GM12878 (cell line): Measurements from ENCODE around the gene TRAF2. TPM values are rescaled to one million over a fixed set of nuclear protein-coding genes. Genes with fewer than 3 reads are reported as not detected.

Source experiments
- ATAC-seq: fragments of 200-7000 bp; cut with Tn5 transposase; 3 replicates; pipeline ENCODE4 v1.9.1; 2020; ENCODE audit warnings: mild to moderate bottlenecking, moderate library complexity
- BruUV-seq: library from RNA; stranded (reverse); fragments of 400-500 nt; replicated peaks from 2 replicates; lab custom pipeline; 2021; lab: Mats Ljungman, UMichigan
- CTCF ChIA-PET: fragments of 300-600 bp; sonication (Branson Sonifier 250); formaldehyde crosslinking; extraction: SDS; loops from one replicate; lab custom pipeline; 2021; ENCODE audit warnings: inconsistent platforms; lab: Yijun Ruan, JAX
- POLR2A ChIA-PET: fragments of 350-600 bp; formaldehyde crosslinking; extraction: SDS; loops from one replicate; lab custom pipeline; 2021; ENCODE audit warnings: inconsistent platforms; lab: Charles Lee
- RAD21 ChIA-PET: fragments of 300-600 bp; sonication (Branson Sonifier 250); formaldehyde crosslinking; loops from one replicate; lab custom pipeline; 2023; ENCODE audit warnings: antibody characterized with exemption; ENCODE audit not compliant: unreplicated experiment; lab: Charles Lee
- SMC1A ChIA-PET: fragments of 300-600 bp; sonication (Branson Sonifier 250); formaldehyde crosslinking; loops from one replicate; lab custom pipeline; 2023; ENCODE audit not compliant: unreplicated experiment, uncharacterized antibody; lab: Charles Lee
- DNase-seq: peaks from one replicate; pipeline ENCODE4 v3.0.0-alpha.2; 2011; ENCODE audit warnings: low read depth, low spot score
- FAIRE-seq: peaks from 3 replicates; lab custom pipeline; 2011; peaks lifted over from hg19 to GRCh38; lab: Jason Lieb, UNC
- H2AFZ ChIP-seq: 2 replicates; pipeline ENCODE4 v1.6.0; 2011; ENCODE audit warnings: low read depth, low read length, control low read depth; ENCODE audit not compliant: control insufficient read depth
- H3K27ac ChIP-seq: 2 replicates; pipeline ENCODE4 v1.5.1; 2011; ENCODE audit warnings: control low read depth; ENCODE audit not compliant: control insufficient read depth, insufficient read depth
- H3K27me3 ChIP-seq, 2 experiments: replicated peaks in 1 of 2; 2 replicates each; pipeline versions ENCODE4 v1.6.0 to v1.6.1; 2011; ENCODE audit warnings: low read length in 1 of 2; ENCODE audit not compliant: control insufficient read depth in 2 of 2, insufficient read depth in 2 of 2
- H3K36me3 ChIP-seq, 2 experiments: 2 replicates each; pipeline ENCODE4 v1.5.1; 2011; ENCODE audit warnings: low read length in 1 of 2; ENCODE audit not compliant: control insufficient read depth in 2 of 2, insufficient read depth in 2 of 2
- H3K4me1 ChIP-seq: 2 replicates; pipeline ENCODE4 v1.6.1; 2011; ENCODE audit warnings: mild to moderate bottlenecking, low read length, moderate library complexity, mixed read lengths; ENCODE audit not compliant: control insufficient read depth, insufficient read depth
- H3K4me2 ChIP-seq: 2 replicates; pipeline ENCODE4 v1.6.0; 2011; ENCODE audit warnings: control low read depth; ENCODE audit not compliant: control insufficient read depth, insufficient read depth
- H3K4me3 ChIP-seq: fragments of 200-600 bp; sonication (generic); 2 replicates; pipeline ENCODE4 v1.5.1; 2016
- H3K79me2 ChIP-seq: 2 replicates; pipeline ENCODE4 v1.6.0; 2011; ENCODE audit warnings: low read length; ENCODE audit not compliant: control insufficient read depth, insufficient read depth
- H3K9ac ChIP-seq: 2 replicates; pipeline ENCODE4 v1.8.0; 2011; ENCODE audit warnings: low read length, control low read depth, mixed read lengths; ENCODE audit not compliant: control insufficient read depth, insufficient read depth
- H3K9me3 ChIP-seq: replicated peaks from 3 replicates; pipeline ENCODE4 v1.5.1; 2011; ENCODE audit warnings: mild to moderate bottlenecking, low read length; ENCODE audit not compliant: control insufficient read depth, insufficient read depth
- H4K20me1 ChIP-seq: 2 replicates; pipeline ENCODE4 v1.6.0; 2011; ENCODE audit not compliant: control insufficient read depth, insufficient read depth
- BHLHE40 ChIP-seq, 2 experiments: fragments of 450-650 bp in 1 of 2; IDR thresholded peaks; 2 replicates each; pipeline ENCODE4 v1.6.1; 2011 to 2017; ENCODE audit warnings: low read depth in 2 of 2, borderline replicate concordance in 1 of 2, improper control_type of control experiment in 1 of 2, low read length in 1 of 2, mild to moderate bottlenecking in 1 of 2
- CEBPZ ChIP-seq: fragments of 150-350 bp; IDR thresholded peaks from 2 replicates; pipeline ENCODE4 v1.6.1; 2016; ENCODE audit warnings: low read depth, low read length
- CREM ChIP-seq: IDR thresholded peaks from 2 replicates; pipeline ENCODE4 v1.6.1; 2014; ENCODE audit warnings: antibody characterized with exemption, low read depth
- E2F4 ChIP-seq: IDR thresholded peaks from 2 replicates; pipeline ENCODE4 v1.6.1; 2012; ENCODE audit warnings: low read depth, low read length, improper control_type of control experiment
- JUNB ChIP-seq: IDR thresholded peaks from 2 replicates; pipeline ENCODE4 v1.6.1; 2016; ENCODE audit warnings: antibody characterized with exemption, mild to moderate bottlenecking
- MEF2B ChIP-seq: fragments of 450-650 bp; IDR thresholded peaks from 2 replicates; pipeline ENCODE4 v1.6.1; 2018; ENCODE audit warnings: mild to moderate bottlenecking, moderate library complexity; ENCODE audit not compliant: partially characterized antibody, poor library complexity, severe bottlenecking
- MTA3 ChIP-seq: IDR thresholded peaks from 2 replicates; pipeline ENCODE4 v1.6.1; 2012; ENCODE audit warnings: low read length, inconsistent platforms, borderline replicate concordance
- RAD51 ChIP-seq: fragments of 450-650 bp; IDR thresholded peaks from 2 replicates; pipeline ENCODE4 v1.6.1; 2016; ENCODE audit warnings: moderate library complexity, mild to moderate bottlenecking, inconsistent platforms
- STAT3 ChIP-seq: IDR thresholded peaks from 2 replicates; pipeline ENCODE4 v1.6.1; 2011; ENCODE audit warnings: low read depth, low read length, improper control_type of control experiment
- ZNF207 ChIP-seq: fragments of 450-650 bp; IDR thresholded peaks from 2 replicates; pipeline ENCODE4 v1.6.1; 2014; ENCODE audit warnings: antibody characterized with exemption, mild to moderate bottlenecking, borderline replicate concordance
- WGBS: methylation state at CpG from one replicate; pipeline ENCODE4 v1.1.6; 2016; ENCODE audit warnings: low lambda C conversion rate; ENCODE audit not compliant: insufficient replicate concordance, insufficient coverage; ENCODE audit errors: missing lambda C conversion rate; 5-methylcytosine and 5-hydroxymethylcytosine counted together
- in situ Hi-C: fragments of 300-500 bp; cut with MboI; formaldehyde crosslinking; loops from 9 replicates; pipeline ENCODE4 v1.14.3; 2018; ENCODE audit warnings: mixed read lengths
- intact Hi-C: fragments of 100-400 bp; cut with micrococcal nuclease; formaldehyde crosslinking; loops from one replicate; pipeline ENCODE4 v1.14.2; 2022; ENCODE audit not compliant: unreplicated experiment
- polyA plus RNA-seq, 11 experiments: library from polyadenylated mRNA; depleted of rRNA in 4 of 11; unstranded in 6 of 11; stranded (reverse) in 5 of 11; fragments of >200 nt; fragmentation: Nextera tagmentation in 4 of 11; fragmentation: Illumina TruSeq in 1 of 11; extraction: Ambion mirVana in 4 of 11; extraction: Trizol in 1 of 11; gene quantifications; 1 replicate in 1 of 11; 2 replicates in 10 of 11; pipeline versions ENCODE4 v1.2.1 to v1.2.3, GENCODE V29; 2011 to 2016; ENCODE audit warnings: inconsistent platforms in 2 of 11, missing spikeins in 2 of 11, low read depth in 1 of 11
- total RNA-seq, 4 experiments: library from RNA; depleted of rRNA in 3 of 4; stranded (reverse); fragments of >200 nt in 3 of 4; fragmentation: Illumina TruSeq in 1 of 4; extraction: Trizol in 1 of 4; gene quantifications; 2 replicates each; pipeline versions ENCODE4 v1.2.1 to v1.2.3, GENCODE V29; 2013 to 2021
- TF ChIP-seq, protein P1 (sequence below): fragments of 450-650 bp; IDR thresholded peaks from 2 replicates; pipeline ENCODE4 v1.6.1; 2017; ENCODE audit warnings: mild to moderate bottlenecking, moderate library complexity

The TRAF2 gene
- total and polyA plus RNA-seq, 10 of the 15 experiments (the other 5 are each of a cell fraction or from before 2014, with no cell fraction given) = 0.34 to 39.5 (median 18.7) TPM

- TF ChIP-seq E2F4 (no peak), JUNB (no peak), MTA3 (no peak), RAD51 (no peak), BHLHE40 (IDR thresholded peaks at IDR 0.05; ENCODE audit: borderline replicate concordance in 1 of 2, low read depth in 2 of 2, low read length in 1 of 2) (peak in 1 of 2 experiments; percentile 90; a peak in 3 of 4 replicates), CREM (no peak), ZNF207 (no peak)
Measured at GRCh38 chr9:136944212-136944518, 57.8 kb downstream of the TRAF2 start (continued).

DNA sequence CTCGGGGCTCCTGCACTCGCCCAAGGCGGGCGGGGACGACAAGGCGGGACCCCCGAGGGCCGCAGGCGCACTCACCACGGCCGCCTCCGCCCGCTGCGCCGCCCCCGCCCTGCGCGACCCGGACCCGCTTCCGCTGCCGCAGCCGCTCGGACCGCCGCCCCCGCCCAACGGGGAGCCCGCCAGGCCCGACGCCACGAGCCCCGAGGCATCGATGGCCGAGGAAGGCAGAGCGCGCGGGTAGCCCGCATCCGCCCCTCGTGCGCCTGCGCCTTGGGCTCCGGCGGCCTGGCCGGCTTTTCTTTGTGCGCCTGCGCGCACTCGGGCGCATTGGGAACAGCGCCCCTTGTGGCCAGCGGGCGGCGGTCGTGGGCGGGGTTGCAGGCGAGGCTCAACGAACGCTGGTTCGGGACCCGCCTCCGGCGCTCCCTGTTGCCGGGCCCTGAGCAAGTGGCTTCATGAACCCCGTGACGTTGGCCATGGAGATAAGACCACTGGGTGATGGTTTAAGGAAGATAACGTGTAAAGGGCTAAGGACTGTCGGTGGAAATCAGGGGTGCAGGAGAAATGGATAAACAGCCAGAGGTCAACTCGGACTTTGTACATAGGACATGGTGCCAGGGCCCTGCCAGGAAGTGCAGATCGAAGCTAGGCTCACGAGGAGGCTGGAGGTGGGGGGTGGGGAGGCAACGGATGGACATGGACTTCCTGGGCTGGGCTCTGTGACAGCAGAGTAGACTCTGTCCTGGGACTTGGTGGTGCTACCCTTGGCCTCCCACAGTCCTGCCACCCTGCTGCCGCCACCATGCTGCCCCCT, 58.4 kb downstream of the TRAF2 start, which contains the start of the genes C8G and FBXW5:
Gene C8G, plus strand, starts transcription at position 725 of the 814 bp plus-strand sequence. Its CDS starts 78 bp downstream, at position 803.
Gene FBXW5, minus strand, starts transcription at position 220 of the 814 bp plus-strand sequence. CDS start 655 bp downstream, outside the sequence.
- peak; percentile 78 for ATAC-seq
- Histone ChIP-seq H3K4me2 (peak within 1 kb of the TSS; percentile 81), H3K27ac (peak within 1 kb of the TSS; percentile 91), H3K4me1 (peaks cover 4% of the 10 kb centered on the region), H4K20me1 (no peaks in the 10 kb centered on the region), H3K4me3 (peak within 1 kb of the TSS; percentile 98), H3K79me2 (peaks cover 19% of the 10 kb centered on the region), H3K9ac (peak within 1 kb of the TSS; percentile 85), H3K27me3 (no peaks in the 10 kb centered on the region), H3K36me3 (peaks cover 0 to 26% of the 10 kb centered on the region in 2 experiments; a peak in 3 of 4 replicates), H3K9me3 (no peaks in the 10 kb centered on the region), H2AFZ (peak within 1 kb of the TSS; percentile 81)
- in situ Hi-C loops = loop anchor here (5.0 kb wide), 1 partner anchor 93 kb away; no protein-coding TSS in a partner anchor
- intact Hi-C loops = loop anchor here (1.0 to 10.0 kb wide), 3 partner anchors 47 to 150 kb away; partner anchors contain the start of genes CCDC183, MAMDC4 and TMEM141
- 2% methylated on average over 70 of the region's 74 CpGs for WGBS
- POLR2A ChIA-PET = interaction anchor here (1.2 to 2.5 kb wide), 3 partner anchors 43 to 97 kb away, joined by 5 to 6 read pairs (median 5); partner anchors contain the start of gene TRAF2
- peak; percentile 91 for FAIRE-seq
- CTCF ChIA-PET = interaction anchor here (0.7 to 2.5 kb wide), 9 partner anchors 8 to 123 kb away, joined by 3 to 12 read pairs (median 3); partner anchors contain the start of genes AJM1 and TRAF2
- DNase-seq = peak; percentile 72
- RAD21 ChIA-PET = interaction anchor here (1.2 kb wide), 1 partner anchor 47 kb away, joined by 5 read pairs; no protein-coding TSS in a partner anchor
- BruUV-seq = no TSS peak
- SMC1A ChIA-PET = interaction anchor here (0.8 kb wide), 1 partner anchor 154 kb away, joined by 3 read pairs; the partner anchor contains the start of gene TMEM141
- TF ChIP-seq STAT3 (no peak), CEBPZ (peak; percentile 65; the same call in 1 of the 2 replicates), MEF2B (no peak)
- TF ChIP-seq, protein P1, sequence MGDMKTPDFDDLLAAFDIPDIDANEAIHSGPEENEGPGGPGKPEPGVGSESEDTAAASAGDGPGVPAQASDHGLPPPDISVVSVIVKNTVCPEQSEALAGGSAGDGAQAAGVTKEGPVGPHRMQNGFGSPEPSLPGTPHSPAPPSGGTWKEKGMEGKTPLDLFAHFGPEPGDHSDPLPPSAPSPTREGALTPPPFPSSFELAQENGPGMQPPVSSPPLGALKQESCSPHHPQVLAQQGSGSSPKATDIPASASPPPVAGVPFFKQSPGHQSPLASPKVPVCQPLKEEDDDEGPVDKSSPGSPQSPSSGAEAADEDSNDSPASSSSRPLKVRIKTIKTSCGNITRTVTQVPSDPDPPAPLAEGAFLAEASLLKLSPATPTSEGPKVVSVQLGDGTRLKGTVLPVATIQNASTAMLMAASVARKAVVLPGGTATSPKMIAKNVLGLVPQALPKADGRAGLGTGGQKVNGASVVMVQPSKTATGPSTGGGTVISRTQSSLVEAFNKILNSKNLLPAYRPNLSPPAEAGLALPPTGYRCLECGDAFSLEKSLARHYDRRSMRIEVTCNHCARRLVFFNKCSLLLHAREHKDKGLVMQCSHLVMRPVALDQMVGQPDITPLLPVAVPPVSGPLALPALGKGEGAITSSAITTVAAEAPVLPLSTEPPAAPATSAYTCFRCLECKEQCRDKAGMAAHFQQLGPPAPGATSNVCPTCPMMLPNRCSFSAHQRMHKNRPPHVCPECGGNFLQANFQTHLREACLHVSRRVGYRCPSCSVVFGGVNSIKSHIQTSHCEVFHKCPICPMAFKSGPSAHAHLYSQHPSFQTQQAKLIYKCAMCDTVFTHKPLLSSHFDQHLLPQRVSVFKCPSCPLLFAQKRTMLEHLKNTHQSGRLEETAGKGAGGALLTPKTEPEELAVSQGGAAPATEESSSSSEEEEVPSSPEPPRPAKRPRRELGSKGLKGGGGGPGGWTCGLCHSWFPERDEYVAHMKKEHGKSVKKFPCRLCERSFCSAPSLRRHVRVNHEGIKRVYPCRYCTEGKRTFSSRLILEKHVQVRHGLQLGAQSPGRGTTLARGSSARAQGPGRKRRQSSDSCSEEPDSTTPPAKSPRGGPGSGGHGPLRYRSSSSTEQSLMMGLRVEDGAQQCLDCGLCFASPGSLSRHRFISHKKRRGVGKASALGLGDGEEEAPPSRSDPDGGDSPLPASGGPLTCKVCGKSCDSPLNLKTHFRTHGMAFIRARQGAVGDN = peak; percentile 54; the same call in 1 of the 2 replicates
